Mammary epithelial cell (primary cell): ENCODE results near the gene TRIM13.

ENCODE experiments used
- EZH2 ChIP-seq: IDR thresholded peaks from 2 replicates; pipeline ENCODE4 v1.6.1; 2012; ENCODE audit warnings: low read length, inconsistent platforms, borderline replicate concordance
- TF ChIP-seq, protein P1 (sequence below), 2 donors: IDR thresholded peaks in 1 of 2; conservative IDR thresholded peaks in 1 of 2; 2 replicates each; pipeline ENCODE4 v1.5.1; 2011 to 2012; ENCODE audit warnings: inconsistent platforms in 2 of 2, low read length in 2 of 2, mild to moderate bottlenecking in 2 of 2, control low read depth in 1 of 2, low read depth in 1 of 2; ENCODE audit not compliant: insufficient read depth in 1 of 2; ENCODE audit errors: extremely low read depth in 1 of 2

DNA sequence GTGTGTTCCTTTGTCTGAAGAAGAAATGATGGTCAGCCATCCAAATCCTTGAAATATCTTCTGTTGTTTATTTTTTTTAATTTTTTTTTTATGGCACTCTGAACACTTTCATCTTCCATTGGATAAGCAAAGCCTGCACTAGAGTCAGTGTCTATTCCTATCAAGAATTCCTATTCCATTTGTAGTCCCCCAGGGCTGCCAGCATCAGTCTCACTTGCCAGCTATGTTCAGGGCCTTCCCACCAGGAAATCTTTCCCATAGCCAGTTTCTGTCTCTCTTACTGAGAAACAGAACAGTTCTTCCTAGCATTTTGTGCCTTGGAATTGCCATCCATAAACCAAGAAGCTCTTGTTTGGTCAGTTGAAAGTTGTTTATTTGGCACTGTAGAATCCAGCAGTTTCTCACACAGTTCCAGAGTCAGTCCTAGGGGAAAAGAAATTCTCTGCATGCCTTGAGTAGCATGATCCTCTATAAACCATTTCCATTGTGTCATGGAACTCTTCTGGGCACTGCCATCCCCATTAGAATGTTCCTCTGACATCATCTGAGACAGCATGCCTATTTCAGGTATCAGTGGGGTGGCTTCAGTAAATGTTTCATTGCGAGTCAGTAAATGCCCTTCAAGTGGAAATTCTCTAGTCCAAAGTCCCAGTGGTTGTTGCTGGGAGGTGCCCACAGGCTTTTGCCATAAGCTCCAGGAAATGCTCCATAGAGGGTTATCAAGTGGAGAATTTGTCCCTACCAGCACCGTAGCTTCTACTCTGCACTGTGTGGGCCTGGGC, 42.0 kb upstream of the TRIM13 start:
- TF ChIP-seq, protein P1, sequence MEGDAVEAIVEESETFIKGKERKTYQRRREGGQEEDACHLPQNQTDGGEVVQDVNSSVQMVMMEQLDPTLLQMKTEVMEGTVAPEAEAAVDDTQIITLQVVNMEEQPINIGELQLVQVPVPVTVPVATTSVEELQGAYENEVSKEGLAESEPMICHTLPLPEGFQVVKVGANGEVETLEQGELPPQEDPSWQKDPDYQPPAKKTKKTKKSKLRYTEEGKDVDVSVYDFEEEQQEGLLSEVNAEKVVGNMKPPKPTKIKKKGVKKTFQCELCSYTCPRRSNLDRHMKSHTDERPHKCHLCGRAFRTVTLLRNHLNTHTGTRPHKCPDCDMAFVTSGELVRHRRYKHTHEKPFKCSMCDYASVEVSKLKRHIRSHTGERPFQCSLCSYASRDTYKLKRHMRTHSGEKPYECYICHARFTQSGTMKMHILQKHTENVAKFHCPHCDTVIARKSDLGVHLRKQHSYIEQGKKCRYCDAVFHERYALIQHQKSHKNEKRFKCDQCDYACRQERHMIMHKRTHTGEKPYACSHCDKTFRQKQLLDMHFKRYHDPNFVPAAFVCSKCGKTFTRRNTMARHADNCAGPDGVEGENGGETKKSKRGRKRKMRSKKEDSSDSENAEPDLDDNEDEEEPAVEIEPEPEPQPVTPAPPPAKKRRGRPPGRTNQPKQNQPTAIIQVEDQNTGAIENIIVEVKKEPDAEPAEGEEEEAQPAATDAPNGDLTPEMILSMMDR (conservative IDR thresholded peaks at IDR 0.05 in 1 of 2, IDR thresholded peaks at IDR 0.05 in 1 of 2; ENCODE audit: extremely low read depth in 1 of 2, insufficient read depth in 1 of 2, low read depth in 1 of 2, low read length in 2 of 2) = no peak
- TF ChIP-seq EZH2 = no peak
